T-helper 9 cell (primary cell): ENCODE data around the gene KCNMA1.

Experiments
- DNase-seq: peaks from one replicate; pipeline ENCODE4 v3.0.0-alpha.2; 2020

The KCNMA1 gene

DNA sequence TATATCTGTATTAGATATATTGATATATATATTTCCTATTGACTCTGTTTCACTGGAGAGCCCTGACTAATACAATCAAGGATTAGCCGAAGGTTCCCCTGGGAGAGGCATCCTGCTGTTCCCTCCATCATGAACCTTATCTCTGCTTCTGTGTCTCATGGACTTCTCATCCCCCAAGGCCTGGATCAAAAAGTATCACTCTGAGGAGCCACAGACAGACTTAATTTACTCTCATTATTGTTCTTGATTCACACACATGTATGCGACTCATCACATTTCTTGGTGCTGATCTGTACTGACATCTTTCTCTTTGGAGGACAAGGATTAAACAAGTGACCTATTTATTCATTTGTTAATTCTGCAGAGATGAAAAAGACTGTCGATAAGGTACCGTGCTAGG is 550.2 kb downstream of the KCNMA1 start:
- DNase-seq, result no peak

DNA sequence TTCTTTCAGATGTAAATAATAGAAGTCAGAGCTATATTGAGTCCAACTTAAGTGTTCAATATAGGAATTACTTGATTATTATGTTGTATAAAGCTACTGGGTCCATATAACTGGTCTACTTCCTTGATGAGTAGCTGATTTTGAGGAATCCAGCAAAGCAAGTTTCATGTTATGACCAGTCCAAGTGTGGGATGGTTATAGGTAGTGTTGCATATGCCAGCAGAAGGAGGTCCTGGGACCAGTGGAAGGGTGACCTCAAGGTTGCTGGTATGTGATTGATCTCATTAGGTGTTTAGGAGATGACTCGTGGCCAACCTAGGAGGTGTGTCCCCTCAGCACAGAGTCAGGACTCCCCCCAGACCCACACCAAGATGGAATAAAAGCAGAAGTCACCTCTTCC is 551.5 kb downstream of the KCNMA1 start:
- no peak for DNase-seq

DNA sequence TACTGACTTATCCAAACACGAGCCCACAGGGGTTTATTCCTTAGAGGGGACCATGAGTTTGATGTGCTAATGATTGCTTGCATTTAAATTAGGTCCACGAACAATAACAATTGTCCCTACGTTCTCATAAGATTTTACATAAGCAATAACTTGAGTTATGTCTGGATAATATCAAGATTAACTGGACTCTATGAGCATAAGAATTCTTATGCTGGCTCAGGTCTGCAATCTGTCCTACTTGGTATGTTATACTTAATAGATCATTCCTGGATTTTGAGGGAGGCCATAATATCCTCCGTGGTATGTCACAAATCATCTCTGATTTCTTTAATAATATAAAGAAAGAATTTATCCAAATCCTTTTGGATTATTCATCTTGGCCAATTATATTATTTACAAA is 552.3 kb downstream of the KCNMA1 start:
- no peak for DNase-seq

DNA sequence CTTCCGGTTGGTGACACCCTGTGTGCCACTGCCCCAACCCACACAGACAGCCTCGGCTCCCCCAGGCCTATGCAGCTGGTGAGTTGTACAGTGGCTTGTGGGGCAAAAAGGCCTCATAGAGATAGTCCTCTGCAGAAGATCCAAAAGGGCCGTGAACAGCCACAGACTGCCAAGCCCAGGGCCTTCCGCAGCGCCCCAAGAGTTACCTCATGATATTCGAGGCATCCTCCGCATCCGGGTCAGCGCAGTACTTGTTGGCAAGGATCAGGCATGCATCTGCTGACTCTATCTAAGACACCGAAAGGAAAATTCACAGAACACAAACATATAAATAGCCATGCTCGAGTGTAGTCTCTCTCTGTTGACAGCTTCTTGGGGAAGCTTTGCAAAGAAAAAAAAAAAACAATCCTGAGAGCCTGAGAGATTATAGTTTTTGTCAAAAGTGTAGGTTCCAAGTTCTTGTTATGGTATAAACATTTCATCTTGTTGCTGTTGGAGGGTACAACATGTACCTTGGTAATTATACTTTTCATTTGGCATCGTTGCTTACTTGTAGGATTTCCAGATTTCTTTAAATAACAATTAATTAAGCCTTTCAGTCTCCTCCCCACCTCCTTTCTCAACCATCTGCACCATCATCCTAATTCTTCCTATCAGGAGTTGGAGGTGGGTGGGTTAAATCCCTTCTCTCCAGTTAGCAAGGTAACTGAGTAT is 553.0 kb downstream of the KCNMA1 start:
- DNase-seq, result no peak

DNA sequence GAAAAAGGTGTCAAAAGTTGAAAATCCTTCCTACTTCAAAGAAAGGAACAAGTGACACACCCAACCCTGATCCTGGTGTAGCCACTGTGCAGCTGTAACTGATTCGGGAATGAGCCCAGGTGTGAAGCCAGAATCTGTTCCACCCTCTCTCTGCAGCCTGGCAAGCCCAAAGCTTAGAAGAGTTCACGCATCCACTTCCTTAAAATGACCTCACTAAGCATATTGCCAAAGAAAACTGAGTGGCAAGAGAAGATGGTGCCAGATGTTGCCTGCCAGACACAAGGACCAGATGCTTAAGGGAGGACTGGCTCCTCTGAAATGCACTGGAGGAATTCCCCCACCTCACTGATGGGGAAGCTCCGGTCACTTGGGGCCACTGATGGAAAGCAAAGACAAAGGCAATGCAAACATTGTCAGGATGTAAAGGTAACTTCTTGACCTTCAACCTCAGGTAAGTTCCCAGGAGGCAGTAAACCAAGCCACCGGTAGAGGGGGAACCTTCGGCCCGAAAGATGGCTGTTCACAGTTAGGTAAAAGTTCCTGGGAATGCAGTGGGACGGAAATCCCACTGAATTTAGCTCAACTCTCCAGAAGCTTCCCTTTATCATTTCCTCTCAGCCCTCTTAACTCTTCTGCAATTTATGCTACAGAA is 554.9 kb downstream of the KCNMA1 start:
- DNase-seq, result no peak

DNA sequence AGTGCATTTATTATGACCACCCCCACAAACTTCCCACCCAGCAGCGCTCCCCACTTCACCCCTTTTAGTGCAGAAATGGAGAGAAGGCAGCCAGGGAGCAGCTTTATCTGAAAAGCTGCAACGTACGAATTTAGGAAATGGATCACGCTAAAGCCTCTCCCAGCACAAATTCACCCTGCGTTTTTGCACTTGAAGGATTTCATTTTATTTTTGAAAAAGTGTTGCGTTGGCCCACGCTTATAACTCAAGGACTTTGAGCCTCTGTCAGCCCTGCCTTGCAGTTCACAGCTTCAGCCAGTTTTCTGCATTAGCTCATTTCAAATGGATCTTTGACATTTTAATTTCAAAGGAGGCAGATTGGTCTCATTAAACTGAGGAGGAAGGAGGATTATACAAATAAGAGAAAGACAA is 556.1 kb downstream of the KCNMA1 start:
- no peak for DNase-seq

DNA sequence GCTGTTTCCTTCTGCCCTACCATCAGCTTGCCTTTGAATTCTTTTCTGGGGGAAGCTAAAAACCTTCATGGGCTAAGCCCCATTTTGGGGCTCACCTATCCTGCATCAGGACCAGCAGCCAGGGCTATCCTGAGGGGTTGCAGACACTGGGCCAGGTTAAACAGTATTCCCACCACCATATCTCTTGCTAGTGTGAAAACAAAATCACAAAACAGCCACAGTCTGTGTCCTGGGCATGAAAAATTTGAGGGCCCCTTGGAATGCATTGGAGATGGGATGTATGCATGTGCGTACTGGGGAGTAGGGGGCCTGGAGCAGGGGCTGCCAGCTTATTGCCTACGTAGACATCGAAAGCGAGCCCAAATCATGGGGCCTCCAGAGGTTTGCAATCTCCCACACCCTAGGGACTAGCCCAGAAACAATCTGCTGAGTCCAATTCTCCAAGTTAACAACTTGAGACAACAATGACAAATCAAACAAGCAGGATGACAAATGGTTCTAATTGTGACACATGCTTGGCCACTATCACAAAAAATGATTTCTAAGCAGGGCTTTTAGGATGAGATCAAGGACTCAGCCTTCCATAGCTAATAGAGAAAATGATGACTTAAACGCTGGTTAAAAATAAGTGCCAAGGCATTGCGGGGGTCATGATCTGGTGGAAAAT is 557.1 kb downstream of the KCNMA1 start:
- no peak for DNase-seq

DNA sequence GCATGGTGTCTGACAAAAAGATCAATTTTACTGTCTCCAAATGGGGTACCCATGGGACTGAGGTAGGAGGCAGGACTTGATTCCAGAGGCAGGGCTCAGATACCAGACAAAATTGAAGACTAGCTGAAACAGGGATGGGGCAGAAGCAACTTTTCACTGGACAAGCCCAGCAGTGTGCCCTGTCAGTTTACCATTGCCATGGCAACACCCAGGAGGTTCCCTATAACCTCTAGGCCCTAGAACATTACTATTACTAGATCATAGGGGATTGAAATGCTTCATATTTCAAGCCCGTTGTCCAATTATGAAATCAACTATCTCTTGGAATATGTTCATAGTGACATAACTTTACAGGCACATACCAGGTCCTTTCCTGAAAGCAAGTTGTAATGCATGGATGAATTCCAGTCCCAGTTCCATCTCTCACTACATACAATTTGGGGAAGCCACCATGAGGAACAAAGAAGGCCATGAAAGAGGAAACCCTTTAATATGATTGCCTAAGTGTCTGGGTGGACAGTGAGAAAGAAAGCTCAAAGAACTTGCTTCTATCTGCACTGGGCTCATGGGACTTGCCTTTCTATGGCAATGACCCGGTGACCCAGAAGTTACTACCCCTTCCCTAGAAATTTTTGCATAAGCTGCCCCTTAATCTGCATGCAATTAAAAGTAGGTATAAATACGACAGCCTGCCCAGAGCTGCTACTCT is 557.9 kb downstream of the KCNMA1 start:
- no peak for DNase-seq

DNA sequence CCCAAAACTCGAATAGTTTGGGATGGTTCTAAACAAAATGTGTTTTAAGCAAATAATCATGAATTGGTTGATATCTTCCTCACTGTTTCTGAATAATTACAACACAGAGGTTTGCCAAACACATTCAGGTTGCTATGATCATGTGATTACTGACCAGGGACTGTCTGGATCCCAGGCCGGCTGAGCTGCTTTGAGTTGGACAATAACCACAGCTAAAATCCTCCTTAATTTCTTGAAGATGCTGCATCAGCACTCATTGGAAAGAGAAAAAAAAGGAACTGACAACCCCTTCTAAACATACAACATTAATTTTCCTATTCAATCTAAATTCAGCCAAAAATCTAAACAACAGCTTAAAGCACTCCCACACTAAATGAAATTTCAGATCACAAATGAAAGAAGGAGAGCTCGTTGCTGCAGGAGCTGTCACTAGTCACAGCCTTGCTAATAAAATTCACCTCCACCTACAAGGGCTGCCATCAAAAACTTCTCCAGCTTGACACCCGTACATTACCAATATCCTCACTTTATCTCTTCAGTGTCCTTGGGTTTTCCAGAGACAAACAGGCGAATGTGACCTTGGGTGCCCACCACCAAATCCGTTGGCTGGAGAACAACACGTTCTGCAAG is 560.2 kb downstream of the KCNMA1 start:
- no peak for DNase-seq

DNA sequence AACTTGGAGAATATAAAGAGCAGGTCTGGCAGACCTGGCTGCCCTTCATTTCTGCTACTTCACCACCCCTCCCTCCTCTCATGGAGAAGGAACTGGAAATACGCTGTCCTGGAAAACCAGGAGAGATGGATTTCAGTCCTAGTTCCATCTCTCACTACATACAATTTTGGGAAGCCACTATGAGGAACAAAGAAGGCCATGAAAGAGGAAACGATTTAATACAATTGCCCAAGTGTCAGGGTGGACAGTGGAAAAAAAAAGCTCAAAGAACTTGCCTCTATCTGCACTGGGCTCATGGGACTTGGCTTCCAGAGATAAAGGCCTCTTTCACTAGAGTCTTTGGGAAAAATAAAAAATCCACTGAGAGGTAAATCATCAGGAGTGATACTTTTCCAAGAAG is 561.7 kb downstream of the KCNMA1 start:
- no peak for DNase-seq

DNA sequence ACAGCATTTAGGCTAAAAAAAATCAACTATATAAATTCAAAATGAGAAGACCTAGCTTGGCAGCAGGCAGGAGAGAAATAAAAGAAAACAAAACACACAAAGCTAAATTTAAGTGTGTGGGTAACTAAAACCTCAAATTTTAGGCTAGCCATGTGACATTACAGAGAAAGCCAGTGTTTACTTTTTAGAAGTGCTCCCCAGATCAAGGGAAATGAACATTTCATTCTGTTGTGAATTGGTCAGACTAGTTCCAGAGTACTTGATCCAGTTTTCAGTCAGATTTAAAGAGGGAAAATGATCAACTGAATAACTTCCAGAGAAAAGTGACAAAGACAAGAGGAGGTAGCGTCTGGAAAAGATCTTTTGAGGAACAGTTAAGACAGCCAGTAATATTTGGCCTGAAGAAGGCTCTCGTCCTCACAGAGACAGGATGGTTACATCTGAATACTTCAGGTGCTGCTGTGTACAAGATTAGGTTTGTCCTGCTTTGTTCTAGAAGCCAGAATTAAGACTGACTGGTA is 563.4 kb downstream of the KCNMA1 start:
- no peak for DNase-seq

DNA sequence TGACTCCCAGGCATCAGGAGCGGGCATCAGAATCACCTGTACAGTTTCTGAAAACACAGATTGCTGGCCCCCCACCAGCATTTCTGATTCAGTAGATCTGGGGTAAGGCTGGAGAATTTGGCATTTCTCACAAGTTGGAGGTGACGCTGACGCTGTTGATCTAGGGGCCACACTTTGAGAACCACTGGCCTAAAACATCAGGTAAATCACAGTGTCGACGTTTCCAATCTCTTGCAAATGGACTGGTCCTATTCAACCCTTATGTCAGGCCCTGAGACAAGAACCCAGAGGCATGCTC is 564.0 kb downstream of the KCNMA1 start:
- DNase-seq, result no peak

DNA sequence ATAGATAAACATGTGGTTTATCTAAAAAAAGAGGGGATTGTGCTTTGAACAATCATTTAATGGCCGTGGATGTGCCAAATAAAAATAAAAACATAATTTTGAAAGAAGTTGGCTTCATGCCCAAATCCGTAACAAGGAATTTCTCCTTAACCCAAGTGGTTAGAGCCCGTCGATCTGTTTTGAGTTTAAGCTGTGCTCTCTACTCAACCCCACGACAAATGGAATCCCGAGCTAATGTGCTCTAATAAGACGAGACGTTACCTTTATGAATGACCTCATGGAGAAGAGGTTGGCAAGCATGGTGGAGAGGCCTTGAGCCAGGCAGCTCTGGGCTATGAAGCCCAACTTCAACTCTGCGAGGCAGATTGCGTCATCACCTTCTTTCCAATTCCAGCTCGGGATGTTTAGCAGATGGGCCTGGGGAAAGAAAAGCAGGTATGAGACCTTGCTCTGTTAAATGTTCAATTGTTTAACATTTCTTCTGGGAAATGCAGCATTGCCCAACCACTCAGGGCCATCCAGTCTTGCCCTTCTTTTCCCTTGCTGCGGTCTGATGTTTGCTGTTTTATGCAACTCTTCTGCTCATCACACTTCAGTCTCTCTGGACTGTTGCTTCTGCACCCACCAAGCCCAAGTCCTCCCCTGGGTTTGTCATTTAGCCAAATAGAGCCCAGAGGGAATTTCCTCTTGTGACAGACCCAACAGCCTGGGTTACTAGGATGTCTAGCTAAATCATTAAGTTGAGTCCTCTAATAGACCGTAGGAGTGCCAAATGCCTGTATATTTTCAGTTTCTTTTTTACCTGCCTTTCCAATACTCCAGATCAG is 564.6 kb downstream of the KCNMA1 start:
- DNase-seq, result no peak

DNA sequence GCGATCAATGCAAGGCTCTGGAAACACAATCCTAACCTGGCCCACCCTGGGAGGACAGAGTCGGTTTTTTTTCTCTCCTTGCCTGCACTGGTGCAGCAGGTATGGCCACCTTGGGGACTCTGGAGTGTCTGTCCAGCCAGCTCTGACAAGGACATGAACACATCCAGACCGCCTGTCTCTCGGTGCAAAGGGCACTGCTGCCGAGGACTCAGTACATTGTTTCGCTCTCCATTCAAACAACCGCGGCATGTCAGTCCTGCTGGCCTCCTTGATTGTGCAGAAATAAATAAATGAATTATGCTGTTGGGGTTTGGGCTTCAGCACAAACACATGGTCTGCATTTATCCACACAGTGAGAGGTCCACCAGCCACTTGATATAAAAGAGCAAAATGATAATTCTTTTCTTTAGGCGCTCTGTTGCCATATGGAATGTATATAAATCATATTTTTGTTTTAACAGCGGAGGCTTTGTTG is 565.2 kb downstream of the KCNMA1 start:
- DNase-seq, result no peak

DNA sequence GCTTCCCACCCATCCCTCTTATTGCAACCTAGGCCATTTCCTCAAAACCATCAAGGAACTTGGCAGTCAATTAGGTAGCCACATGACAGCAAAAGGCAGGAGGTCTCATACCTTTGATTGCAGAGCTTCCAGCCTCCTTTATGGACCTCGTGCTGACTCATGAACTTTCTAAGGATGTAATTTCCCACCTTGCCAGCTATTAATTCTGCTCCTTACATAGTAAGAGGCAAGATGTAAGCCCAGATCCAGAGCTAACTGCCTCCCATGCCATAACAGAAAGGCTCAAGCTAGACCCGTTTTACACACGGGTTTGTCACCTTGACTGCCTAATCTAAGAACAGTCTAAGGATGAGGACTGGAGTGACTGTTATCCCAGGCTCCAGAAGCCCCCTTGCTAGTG is 565.7 kb downstream of the KCNMA1 start:
- DNase-seq, result no peak

DNA sequence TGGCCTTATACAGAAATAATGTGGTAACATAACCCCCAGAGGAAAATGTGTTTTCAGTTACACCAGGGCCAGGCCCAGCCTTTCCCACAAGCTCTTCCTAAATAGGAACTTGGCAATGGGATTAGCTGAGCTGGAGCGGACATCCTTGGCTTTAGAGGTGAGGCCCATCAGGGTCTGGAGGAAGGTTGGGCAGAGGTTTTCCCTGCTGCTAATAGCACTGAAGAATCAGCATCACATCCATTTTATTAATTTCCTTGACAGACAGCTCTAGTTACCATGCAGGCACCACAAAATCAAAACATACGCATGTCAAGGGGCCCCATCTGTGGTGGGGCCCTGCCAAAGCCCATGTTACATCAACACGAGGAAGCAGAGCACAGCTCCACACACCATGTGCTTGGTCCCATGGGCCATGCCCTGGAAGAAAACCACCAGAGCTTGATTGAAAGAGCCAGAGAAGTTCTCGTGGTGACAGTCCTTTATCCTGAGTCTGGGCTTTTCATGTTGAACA is 566.6 kb downstream of the KCNMA1 start:
- DNase-seq, result no peak

DNA sequence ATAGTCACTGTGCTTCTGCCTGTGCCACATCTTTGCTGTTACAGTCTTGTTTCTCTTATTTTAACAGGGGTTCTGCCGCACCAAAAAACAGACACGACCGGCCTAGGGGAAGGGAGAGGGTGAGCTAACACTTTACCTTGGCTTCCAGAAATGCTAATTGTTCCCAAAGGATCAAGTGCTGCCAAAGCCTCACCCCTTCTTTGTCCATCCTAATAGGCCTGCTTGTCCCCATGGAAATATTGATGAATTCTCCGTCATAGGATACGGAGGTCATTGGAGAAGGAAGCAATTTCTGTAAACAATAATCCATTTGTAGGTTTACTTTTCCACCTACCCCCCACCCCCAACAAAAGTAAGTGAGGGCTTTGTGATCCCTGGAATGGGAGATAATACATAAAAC is 567.3 kb downstream of the KCNMA1 start:
- DNase-seq, result no peak

DNA sequence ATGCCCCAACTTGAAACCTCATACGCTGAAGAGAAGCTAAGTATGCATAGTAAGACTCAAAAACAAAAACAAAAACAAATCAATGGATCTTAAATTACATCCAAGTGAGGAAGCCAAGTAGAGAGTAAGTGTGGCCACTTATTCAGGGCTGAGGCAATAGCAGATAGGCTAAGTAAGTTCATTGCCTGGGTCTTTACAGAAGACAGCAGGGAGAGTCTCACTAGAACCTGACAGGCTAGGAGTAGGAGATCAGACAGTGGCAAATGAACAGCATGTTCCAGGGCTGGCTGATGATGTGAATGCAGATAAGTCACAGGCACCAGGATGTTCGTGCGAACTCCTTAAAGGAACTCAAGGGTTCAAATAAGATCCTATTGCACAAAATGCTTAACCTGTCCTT is 568.6 kb downstream of the KCNMA1 start:
- DNase-seq, result no peak

DNA sequence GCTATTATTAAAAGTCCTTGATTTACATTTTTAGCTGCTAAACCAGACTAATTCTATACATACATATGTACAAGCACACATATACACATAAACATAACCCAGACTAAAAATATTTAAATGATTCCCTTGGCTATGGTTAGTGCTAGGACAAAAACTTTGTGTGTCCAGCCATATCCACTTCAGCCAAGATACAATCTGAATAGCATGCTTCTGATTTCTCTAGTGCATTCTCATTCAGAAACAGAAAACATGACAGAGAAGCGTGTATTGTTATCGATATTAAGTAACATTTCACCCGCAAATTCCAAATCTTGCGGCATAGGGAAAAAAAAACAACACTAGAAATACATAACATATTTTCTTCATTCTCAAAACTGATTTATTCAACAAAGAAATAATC is 569.3 kb downstream of the KCNMA1 start:
- DNase-seq, result no peak

DNA sequence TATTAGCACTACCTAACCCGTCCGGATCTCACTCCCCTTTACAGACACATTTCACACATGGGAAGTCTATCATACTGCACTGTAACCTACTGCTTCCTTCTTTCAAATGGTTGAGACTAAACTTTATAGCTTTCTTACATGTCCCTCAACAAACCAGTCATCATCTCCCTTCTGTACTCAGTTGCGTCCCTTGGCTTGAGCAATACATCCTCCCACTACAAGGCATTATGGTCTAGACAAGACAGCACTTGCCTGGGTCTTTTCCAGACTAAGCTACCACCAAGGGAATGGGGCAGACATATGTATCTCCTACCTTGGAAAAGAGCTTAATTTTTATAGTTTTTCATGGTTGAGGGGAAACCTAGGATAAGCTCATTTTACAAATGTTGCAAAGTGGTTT is 575.2 kb downstream of the KCNMA1 start:
- DNase-seq, result no peak

DNA sequence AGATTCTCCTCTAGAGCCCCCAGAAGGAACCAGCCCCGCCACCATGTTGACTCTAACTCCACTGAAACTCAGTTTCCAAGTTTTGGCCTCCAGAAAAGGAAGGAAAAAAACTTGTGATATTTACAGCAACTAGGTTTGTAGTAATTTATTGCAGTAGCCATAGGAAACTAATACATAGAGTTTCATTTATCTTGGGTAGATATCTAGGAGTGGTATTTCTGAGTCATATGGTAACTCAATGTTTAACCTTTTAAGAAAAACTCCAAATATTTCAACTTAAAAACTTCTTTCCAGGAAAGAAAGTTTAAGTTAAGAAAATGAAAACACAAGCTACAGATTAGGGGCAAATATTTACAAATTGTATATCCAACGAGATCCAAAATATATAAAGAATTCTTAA is 576.7 kb downstream of the KCNMA1 start:
- DNase-seq, result no peak

DNA sequence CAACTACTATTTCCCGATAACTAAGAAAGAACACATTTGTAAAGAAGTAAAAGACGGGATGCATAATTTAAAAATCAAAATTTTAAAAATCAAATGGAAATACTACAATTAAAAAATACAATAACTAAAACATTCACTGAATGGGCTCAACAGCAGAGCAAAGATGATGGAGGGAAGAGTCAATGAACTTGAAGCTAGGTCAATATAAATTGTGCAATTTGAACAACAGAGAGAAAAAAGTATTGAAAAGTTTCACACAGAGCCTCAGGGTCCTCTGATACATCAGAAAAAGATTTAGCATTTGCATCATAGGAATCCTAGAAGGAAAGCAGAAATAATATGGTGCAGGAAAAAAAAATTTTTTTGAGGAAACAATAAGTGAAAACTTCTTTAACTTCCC is 581.0 kb downstream of the KCNMA1 start:
- no peak for DNase-seq
